Neutrophil (primary cell): ENCODE measurements around the gene MET.

Experiments
- H3K27ac ChIP-seq: fragments of 200-600 bp; sonication (generic); 2 replicates; pipeline ENCODE4 v1.5.1; 2016; ENCODE audit warnings: mild to moderate bottlenecking, moderate library complexity
- H3K27me3 ChIP-seq: fragments of 200-600 bp; sonication (generic); 2 replicates; pipeline ENCODE4 v1.6.0; 2016; ENCODE audit warnings: mild to moderate bottlenecking
- H3K36me3 ChIP-seq: fragments of 200-600 bp; sonication (generic); 2 replicates; pipeline ENCODE4 v1.5.1; 2017
- H3K4me1 ChIP-seq, 2 experiments: fragments of 200-600 bp in 1 of 2; sonication (generic) in 1 of 2; 1 replicate in 1 of 2; 2 replicates in 1 of 2; pipeline versions ENCODE4 v1.5.1 to v1.6.1; 2013 to 2016; ENCODE audit warnings: low read depth in 1 of 2, low read length in 1 of 2, mild to moderate bottlenecking in 1 of 2, moderate library complexity in 1 of 2; ENCODE audit not compliant: control insufficient read depth in 1 of 2, insufficient read depth in 1 of 2
- H3K4me3 ChIP-seq, 2 experiments: fragments of 200-600 bp in 1 of 2; sonication (generic) in 1 of 2; 1 replicate in 1 of 2; 2 replicates in 1 of 2; pipeline ENCODE4 v1.5.1; 2013 to 2016; ENCODE audit warnings: low read depth in 1 of 2, low read length in 1 of 2, mild to moderate bottlenecking in 1 of 2, moderate library complexity in 1 of 2
- H3K9me3 ChIP-seq: fragments of 200-600 bp; sonication (generic); 2 replicates; pipeline ENCODE4 v1.5.1; 2016
- TF ChIP-seq, protein P1 (sequence below): fragments of 200-600 bp; sonication (generic); IDR thresholded peaks from 2 replicates; pipeline ENCODE4 v1.5.1; 2016; ENCODE audit warnings: antibody characterized with exemption

MET gene

DNA sequence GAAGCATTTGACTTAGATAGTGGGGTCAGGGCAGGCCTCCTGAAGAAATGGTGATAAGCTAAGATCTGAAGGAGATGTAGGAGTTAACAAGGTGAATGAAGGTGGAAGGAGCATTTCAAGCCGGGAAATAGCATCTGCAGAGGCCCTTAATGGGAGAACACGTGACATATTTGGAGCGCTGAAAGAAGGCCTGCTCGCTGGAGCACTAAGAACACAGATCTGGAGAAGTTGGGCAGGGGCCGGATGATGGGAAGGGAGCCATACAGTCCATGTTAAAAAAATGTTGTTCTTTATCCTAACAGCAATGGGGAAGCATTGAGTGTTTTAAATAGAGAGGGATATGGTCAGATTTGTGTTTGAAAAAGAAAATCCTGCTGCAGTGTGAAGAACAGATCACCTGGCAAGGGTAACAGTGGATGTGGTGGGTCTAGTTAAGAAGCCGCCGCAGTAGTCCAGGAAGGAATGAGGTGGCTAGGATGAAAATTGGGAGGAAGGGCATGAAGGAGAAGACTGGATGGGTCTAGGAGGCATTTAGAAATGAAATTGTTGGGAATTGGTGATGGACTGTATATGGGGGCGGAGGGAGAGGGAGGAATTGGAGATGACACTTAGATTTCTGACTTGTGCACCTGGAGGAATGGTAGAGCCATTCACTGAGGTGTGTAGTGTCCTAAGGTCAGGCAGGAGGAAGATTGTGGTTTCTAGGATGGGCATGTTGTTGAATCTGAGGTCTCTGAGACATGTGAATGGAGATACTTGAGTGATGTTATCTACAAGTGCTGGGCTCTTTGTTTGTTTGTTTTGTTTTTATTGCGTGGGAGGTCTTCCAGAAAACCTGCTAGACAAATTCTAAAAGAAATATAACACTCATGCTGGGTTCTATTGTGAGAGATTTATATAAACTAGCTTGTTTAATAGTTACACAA, 58.4 kb downstream of the MET start:
- H3K36me3 ChIP-seq: no peaks in the 10 kb centered on the region
- H3K4me1 ChIP-seq: no peaks in the 10 kb centered on the region
- H3K4me3 ChIP-seq: no peak overlapping the region
- no peak overlapping the region for H3K27ac ChIP-seq
- TF ChIP-seq, protein P1, sequence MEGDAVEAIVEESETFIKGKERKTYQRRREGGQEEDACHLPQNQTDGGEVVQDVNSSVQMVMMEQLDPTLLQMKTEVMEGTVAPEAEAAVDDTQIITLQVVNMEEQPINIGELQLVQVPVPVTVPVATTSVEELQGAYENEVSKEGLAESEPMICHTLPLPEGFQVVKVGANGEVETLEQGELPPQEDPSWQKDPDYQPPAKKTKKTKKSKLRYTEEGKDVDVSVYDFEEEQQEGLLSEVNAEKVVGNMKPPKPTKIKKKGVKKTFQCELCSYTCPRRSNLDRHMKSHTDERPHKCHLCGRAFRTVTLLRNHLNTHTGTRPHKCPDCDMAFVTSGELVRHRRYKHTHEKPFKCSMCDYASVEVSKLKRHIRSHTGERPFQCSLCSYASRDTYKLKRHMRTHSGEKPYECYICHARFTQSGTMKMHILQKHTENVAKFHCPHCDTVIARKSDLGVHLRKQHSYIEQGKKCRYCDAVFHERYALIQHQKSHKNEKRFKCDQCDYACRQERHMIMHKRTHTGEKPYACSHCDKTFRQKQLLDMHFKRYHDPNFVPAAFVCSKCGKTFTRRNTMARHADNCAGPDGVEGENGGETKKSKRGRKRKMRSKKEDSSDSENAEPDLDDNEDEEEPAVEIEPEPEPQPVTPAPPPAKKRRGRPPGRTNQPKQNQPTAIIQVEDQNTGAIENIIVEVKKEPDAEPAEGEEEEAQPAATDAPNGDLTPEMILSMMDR: no peak
- H3K9me3 ChIP-seq: no peaks in the 10 kb centered on the region
- H3K27me3 ChIP-seq: no peaks in the 10 kb centered on the region

DNA sequence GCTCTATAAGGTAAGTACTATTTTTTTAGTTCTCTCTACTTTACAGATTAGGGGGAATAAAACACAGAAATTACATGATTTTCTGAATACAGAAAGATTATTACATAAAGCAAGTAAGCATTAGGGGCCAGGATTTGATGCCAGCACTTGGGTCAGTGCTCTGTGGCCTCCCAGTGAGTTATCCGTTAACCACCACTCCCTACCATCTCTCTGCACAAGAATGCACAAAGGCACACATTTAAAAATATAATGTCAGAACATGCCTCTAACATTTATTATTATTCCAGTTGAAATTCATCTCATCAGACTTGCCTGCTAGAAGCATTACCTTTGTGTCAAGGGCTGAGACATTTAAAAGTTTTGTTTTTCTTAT, 59.0 kb downstream of the MET start:
- H3K27ac ChIP-seq: no peak overlapping the region
- TF ChIP-seq, protein P1: no peak

DNA sequence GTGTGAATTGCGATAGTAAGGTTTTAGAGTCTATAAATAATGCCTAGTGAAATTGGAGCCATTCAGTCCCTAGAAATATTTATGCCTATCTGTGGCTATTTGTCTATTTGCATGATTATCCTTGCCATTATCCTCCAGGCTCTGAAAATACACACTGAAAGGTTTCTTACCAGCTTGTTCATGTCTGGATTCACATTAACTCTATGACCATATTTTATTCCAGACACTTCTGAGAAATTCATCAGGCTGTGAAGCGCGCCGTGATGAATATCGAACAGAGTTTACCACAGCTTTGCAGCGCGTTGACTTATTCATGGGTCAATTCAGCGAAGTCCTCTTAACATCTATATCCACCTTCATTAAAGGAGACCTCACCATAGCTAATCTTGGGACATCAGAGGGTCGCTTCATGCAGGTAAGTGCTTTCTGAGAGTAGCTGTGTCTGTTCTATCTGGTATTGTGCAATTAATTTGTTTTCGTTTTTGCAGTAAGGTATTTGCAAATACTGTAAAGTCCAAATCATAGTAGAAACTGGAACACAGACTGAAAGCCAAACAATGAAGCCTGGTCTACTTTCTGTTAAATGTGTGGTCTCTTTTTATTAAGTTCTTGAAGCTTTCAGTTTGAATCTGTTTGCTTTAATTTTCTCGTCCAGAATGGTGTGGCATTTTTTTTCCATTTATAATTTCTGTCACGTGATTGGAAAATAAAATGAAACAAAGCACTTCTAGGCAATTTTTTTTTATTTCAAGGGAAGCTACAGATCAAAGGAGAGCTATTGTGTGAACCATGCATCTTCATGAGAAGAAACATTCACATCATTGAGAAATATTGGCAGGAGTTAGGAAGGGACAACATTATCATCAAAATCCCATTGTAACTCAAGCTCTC, 59.7 kb downstream of the MET start:
- no peak overlapping the region for H3K27ac ChIP-seq
- H3K4me3 ChIP-seq: no peak overlapping the region
- H3K27me3 ChIP-seq: no peaks in the 10 kb centered on the region
- H3K4me1 ChIP-seq: no peaks in the 10 kb centered on the region
- no peaks in the 10 kb centered on the region for H3K9me3 ChIP-seq
- H3K36me3 ChIP-seq: no peaks in the 10 kb centered on the region
- TF ChIP-seq, protein P1: no peak

More for the DNA sequence above, 59.0 kb downstream of the MET start:
- Histone ChIP-seq H3K27me3 (no peaks in the 10 kb centered on the region), H3K4me1 (no peaks in the 10 kb centered on the region), H3K4me3 (no peak overlapping the region), H3K36me3 (no peaks in the 10 kb centered on the region), H3K9me3 (no peaks in the 10 kb centered on the region)

DNA sequence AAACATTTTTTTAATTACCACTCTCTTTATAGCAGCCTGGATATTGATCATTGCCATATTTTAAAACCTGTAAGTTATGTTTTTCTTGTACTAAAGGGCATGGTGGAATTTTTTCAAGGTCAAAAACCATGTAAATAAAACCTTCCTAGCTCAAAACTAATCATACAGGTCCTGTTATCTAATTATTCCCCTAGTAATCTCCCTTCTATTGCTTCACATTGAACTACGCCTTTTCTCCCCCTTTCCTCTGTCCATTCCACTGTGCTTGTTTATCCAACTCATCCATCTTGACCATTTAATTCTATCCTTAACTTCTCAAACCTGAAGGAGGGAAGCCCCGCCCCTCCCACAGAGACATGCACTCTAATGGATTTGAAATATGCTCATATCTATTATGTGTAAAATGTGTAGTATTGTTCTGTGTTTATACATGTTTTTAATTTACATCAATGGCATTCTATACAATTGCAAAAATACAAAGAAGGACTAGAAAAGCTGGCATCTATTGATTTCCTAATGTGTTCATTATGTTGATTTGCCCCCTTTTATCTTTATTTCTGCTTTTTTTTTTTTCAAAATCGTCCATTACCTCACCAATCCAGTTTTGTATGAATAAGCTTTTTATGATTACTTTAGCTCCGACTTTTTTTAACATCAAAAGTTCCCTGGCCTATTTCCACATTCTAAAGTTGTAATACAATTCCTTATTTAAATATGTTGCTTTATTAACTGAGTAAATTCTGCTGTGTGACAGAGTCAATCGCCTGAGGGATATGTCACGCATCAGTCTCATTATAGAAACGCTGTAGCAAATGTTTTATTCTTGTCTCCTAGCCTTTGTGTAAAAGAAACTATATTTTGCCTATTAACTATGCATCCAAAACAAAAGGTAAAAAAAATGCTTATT, 61.0 kb downstream of the MET start:
- H3K36me3 ChIP-seq: no peaks in the 10 kb centered on the region

More for the DNA sequence above, 61.0 kb downstream of the MET start:
- Histone ChIP-seq H3K4me1 (no peaks in the 10 kb centered on the region), H3K9me3 (no peaks in the 10 kb centered on the region), H3K27me3 (no peaks in the 10 kb centered on the region), H3K27ac (no peak overlapping the region), H3K4me3 (no peak overlapping the region)
- TF ChIP-seq, protein P1: no peak
